IMR-90 (cell line): ENCODE measurements around the gene PLXNC1. TPM values are rescaled to one million over a fixed set of nuclear protein-coding genes. Genes with fewer than 3 reads are reported as not detected.

ENCODE experiments used
- ATAC-seq: fragments of 200-7000 bp; cut with Tn5 transposase; 2 replicates; pipeline ENCODE4 v1.9.1; 2020; ENCODE audit warnings: low read depth, mild to moderate bottlenecking, moderate library complexity
- BruUV-seq: library from RNA; stranded (reverse); fragments of 400-500 nt; replicated peaks from 2 replicates; lab custom pipeline; 2021; lab: Mats Ljungman, UMichigan
- CTCF ChIA-PET: fragments of 300-600 bp; formaldehyde crosslinking; extraction: SDS; loops from one replicate; lab custom pipeline; 2021; ENCODE audit warnings: antibody characterized with exemption; lab: Yijun Ruan, JAX
- POLR2A ChIA-PET: fragments of 300-600 bp; sonication (Branson Sonifier 250); formaldehyde crosslinking; loops from one replicate; lab custom pipeline; 2022; ENCODE audit warnings: antibody characterized with exemption; ENCODE audit not compliant: unreplicated experiment; lab: Charles Lee
- DNase-seq: peaks from one replicate; pipeline ENCODE4 v3.0.0; 2013
- H2AFZ ChIP-seq: replicated peaks from 2 replicates; pipeline ENCODE3; 2013; ENCODE audit warnings: low read length, mild to moderate bottlenecking; ENCODE audit not compliant: poor library complexity
- H2AK5ac ChIP-seq: 2 replicates; pipeline ENCODE4 v1.6.1; 2013; ENCODE audit warnings: low read depth, low read length, inconsistent platforms
- H2AK9ac ChIP-seq: replicated peaks from 2 replicates; pipeline ENCODE3; 2013; ENCODE audit warnings: mild to moderate bottlenecking, low read depth, low read length, moderate library complexity; ENCODE audit not compliant: poor library complexity
- H2BK120ac ChIP-seq: 2 replicates; pipeline ENCODE4 v1.6.1; 2013; ENCODE audit warnings: low read depth, low read length, inconsistent platforms
- H2BK15ac ChIP-seq: 3 replicates; pipeline ENCODE4 v1.6.1; 2013; ENCODE audit warnings: low read depth, low read length, inconsistent platforms
- H2BK20ac ChIP-seq: 2 replicates; pipeline ENCODE4 v1.6.1; 2013; ENCODE audit warnings: low read depth, mild to moderate bottlenecking, inconsistent platforms, low read length, moderate library complexity
- H2BK5ac ChIP-seq: 2 replicates; pipeline ENCODE4 v1.6.1; 2013; ENCODE audit warnings: mild to moderate bottlenecking, low read depth, low read length, inconsistent platforms; ENCODE audit not compliant: poor library complexity, severe bottlenecking
- H3K14ac ChIP-seq: replicated peaks from 2 replicates; pipeline ENCODE4 v1.6.1; 2013; ENCODE audit warnings: low read depth, low read length, inconsistent platforms
- H3K18ac ChIP-seq: 2 replicates; pipeline ENCODE4 v1.6.1; 2013; ENCODE audit warnings: low read depth, low read length, control low read depth
- H3K23ac ChIP-seq: 2 replicates; pipeline ENCODE4 v1.6.1; 2013; ENCODE audit warnings: low read depth, low read length, inconsistent platforms
- H3K27ac ChIP-seq: 2 replicates; pipeline ENCODE4 v1.5.1; 2013; ENCODE audit warnings: mild to moderate bottlenecking, control low read depth, low read length; ENCODE audit not compliant: insufficient read depth
- H3K27me3 ChIP-seq: 2 replicates; pipeline ENCODE4 v1.6.1; 2013; ENCODE audit warnings: low read length; ENCODE audit not compliant: control insufficient read depth, insufficient read depth
- H3K36me3 ChIP-seq: 2 replicates; pipeline ENCODE4 v1.6.1; 2013; ENCODE audit warnings: low read length, mixed read lengths; ENCODE audit not compliant: control insufficient read depth, insufficient read depth
- H3K4ac ChIP-seq: 2 replicates; pipeline ENCODE4 v1.6.1; 2013; ENCODE audit warnings: low read depth, low read length, inconsistent platforms
- H3K4me1 ChIP-seq: 2 replicates; pipeline ENCODE4 v1.6.1; 2013; ENCODE audit warnings: low read length, mixed read lengths; ENCODE audit not compliant: control insufficient read depth, insufficient read depth
- H3K4me2 ChIP-seq: 2 replicates; pipeline ENCODE4 v1.6.1; 2013; ENCODE audit warnings: low read depth, mild to moderate bottlenecking, control low read depth, low read length, moderate library complexity
- H3K4me3 ChIP-seq: 2 replicates; pipeline ENCODE4 v1.5.1; 2013; ENCODE audit warnings: low read depth, mild to moderate bottlenecking, control low read depth, low read length, moderate library complexity; ENCODE audit not compliant: insufficient read depth
- H3K56ac ChIP-seq: 2 replicates; pipeline ENCODE4 v1.6.1; 2013; ENCODE audit warnings: low read length, inconsistent platforms; ENCODE audit not compliant: insufficient read depth; ENCODE audit errors: extremely low read depth
- H3K79me1 ChIP-seq, 2 experiments: 2 replicates each; pipeline ENCODE4 v1.6.1; 2013; ENCODE audit warnings: low read length in 2 of 2, inconsistent platforms in 1 of 2, low read depth in 1 of 2
- H3K9ac ChIP-seq: 2 replicates; pipeline ENCODE4 v1.6.1; 2013; ENCODE audit warnings: low read depth, low read length, control low read depth
- H3K9me1 ChIP-seq: 2 replicates; pipeline ENCODE4 v1.6.1; 2013; ENCODE audit warnings: low read length, inconsistent platforms; ENCODE audit not compliant: insufficient read depth
- H3K9me3 ChIP-seq: 2 replicates; pipeline ENCODE4 v1.6.1; 2013; ENCODE audit warnings: low read length; ENCODE audit not compliant: control insufficient read depth, insufficient read depth
- H4K20me1 ChIP-seq: 2 replicates; pipeline ENCODE4 v1.6.1; 2013; ENCODE audit warnings: low read length, inconsistent platforms; ENCODE audit not compliant: insufficient read depth
- H4K5ac ChIP-seq: 2 replicates; pipeline ENCODE4 v1.6.1; 2013; ENCODE audit warnings: mild to moderate bottlenecking, low read depth, low read length, control low read depth
- H4K8ac ChIP-seq, 2 experiments: 2 replicates each; pipeline ENCODE4 v1.6.1; 2013; ENCODE audit warnings: low read depth in 2 of 2, low read length in 2 of 2, control low read depth in 1 of 2, inconsistent platforms in 1 of 2
- H4K91ac ChIP-seq: 2 replicates; pipeline ENCODE4 v1.6.1; 2013; ENCODE audit warnings: low read depth, low read length, inconsistent platforms; ENCODE audit not compliant: insufficient read depth
- BHLHE40 ChIP-seq: fragments of 150-350 bp; IDR thresholded peaks from 2 replicates; pipeline ENCODE4 v1.6.1; 2016; ENCODE audit warnings: mild to moderate bottlenecking, low read depth, low read length
- CHD1 ChIP-seq: IDR thresholded peaks from 2 replicates; pipeline ENCODE4 v1.6.1; 2012; ENCODE audit warnings: low read depth, low read length, improper control_type of control experiment
- CTCF ChIP-seq: conservative IDR thresholded peaks from 2 replicates; pipeline ENCODE4 v1.5.1; 2012; ENCODE audit warnings: mild to moderate bottlenecking, low read depth, low read length, improper control_type of control experiment
- ELK1 ChIP-seq: fragments of 150-350 bp; IDR thresholded peaks from 2 replicates; pipeline ENCODE4 v1.6.1; 2016; ENCODE audit warnings: low read depth, mild to moderate bottlenecking, low read length, moderate library complexity, borderline replicate concordance
- FOS ChIP-seq: fragments of 150-350 bp; IDR thresholded peaks from 2 replicates; pipeline ENCODE4 v1.6.1; 2016; ENCODE audit warnings: low read depth, low read length
- MAFK ChIP-seq: IDR thresholded peaks from 2 replicates; pipeline ENCODE4 v1.6.1; 2012; ENCODE audit warnings: low read depth, low read length, improper control_type of control experiment
- MAZ ChIP-seq: IDR thresholded peaks from 2 replicates; pipeline ENCODE4 v1.6.1; 2012; ENCODE audit warnings: low read depth, mild to moderate bottlenecking, low read length, improper control_type of control experiment, moderate library complexity, borderline replicate concordance
- MXI1 ChIP-seq: IDR thresholded peaks from 2 replicates; pipeline ENCODE4 v1.6.1; 2012; ENCODE audit warnings: low read depth, mild to moderate bottlenecking, low read length, moderate library complexity, borderline replicate concordance
- NFE2L2 ChIP-seq: fragments of 150-350 bp; IDR thresholded peaks from 2 replicates; pipeline ENCODE4 v1.6.1; 2016; ENCODE audit warnings: low read depth, mild to moderate bottlenecking, low read length
- POLR2A ChIP-seq: IDR thresholded peaks from 2 replicates; pipeline ENCODE4 v1.6.1; 2012; ENCODE audit warnings: mild to moderate bottlenecking, low read depth, low read length
- RAD21 ChIP-seq: IDR thresholded peaks from 2 replicates; pipeline ENCODE4 v1.6.1; 2012; ENCODE audit warnings: low read length, improper control_type of control experiment
- RCOR1 ChIP-seq: IDR thresholded peaks from 2 replicates; pipeline ENCODE4 v1.6.1; 2012; ENCODE audit warnings: mild to moderate bottlenecking, low read length, improper control_type of control experiment; ENCODE audit not compliant: insufficient replicate concordance
- SMC3 ChIP-seq: fragments of 150-350 bp; IDR thresholded peaks from 2 replicates; pipeline ENCODE4 v1.6.1; 2016; ENCODE audit warnings: low read depth, mild to moderate bottlenecking, antibody characterized with exemption, low read length, moderate library complexity
- USF2 ChIP-seq: fragments of 150-350 bp; IDR thresholded peaks from 2 replicates; pipeline ENCODE4 v1.6.1; 2017; ENCODE audit warnings: mild to moderate bottlenecking, antibody characterized with exemption, low read length, low read depth
- WGBS, 2 experiments: methylation state at CpG; one replicate each; pipeline versions ENCODE4 v1.1.5 to v1.1.7; 2013; ENCODE audit warnings: missing lambda C conversion rate in 2 of 2; ENCODE audit not compliant: insufficient read length in 1 of 2; ENCODE audit errors: extremely low coverage in 2 of 2; 5-methylcytosine and 5-hydroxymethylcytosine counted together
- dilution Hi-C: fragments of 300-500 bp; cut with HindIII; formaldehyde crosslinking; loops from one replicate; pipeline ENCODE4 v1.14.3; 2018; ENCODE audit warnings: low sequenced_read_pairs; ENCODE audit not compliant: unreplicated experiment
- in situ Hi-C: fragments of 300-500 bp; cut with MboI; formaldehyde crosslinking; loops from 3 replicates; pipeline ENCODE4 v1.14.3; 2019; ENCODE audit warnings: low sequenced_read_pairs, inconsistent platforms, mixed read lengths
- intact Hi-C: fragments of 100-400 bp; cut with micrococcal nuclease; formaldehyde crosslinking; loops from 2 replicates; pipeline ENCODE4 v1.10.0; 2022
- polyA plus RNA-seq, 3 experiments: library from polyadenylated mRNA; depleted of rRNA; stranded (reverse); fragments of >200 nt; gene quantifications; 2 replicates each; pipeline ENCODE4 v1.2.3, GENCODE V29; 2012; ENCODE audit warnings: low replicate concordance in 1 of 3
- total RNA-seq: library from RNA; depleted of rRNA; stranded (reverse); fragments of >200 nt; gene quantifications from 2 replicates; pipeline ENCODE4 v1.2.3, GENCODE V29; 2012

PLXNC1 gene
- total and polyA plus RNA-seq, 2 of the 4 experiments (the other 2 are of a cell fraction): 1.0 to 1.6 TPM

GRCh38 chr12:94285943-94286582 is 137.7 kb downstream of the PLXNC1 start:
- ATAC-seq: no peak
- no peaks in the 10 kb centered on the region for H3K9me3 ChIP-seq
- no peak overlapping the region for H2AFZ ChIP-seq
- no peak overlapping the region for H4K8ac ChIP-seq
- peaks cover 4% of the 10 kb centered on the region for H3K27me3 ChIP-seq
- peaks cover 9% of the 10 kb centered on the region for H3K9me1 ChIP-seq
- H4K91ac ChIP-seq: no peak overlapping the region
- no peak overlapping the region for H2AK5ac ChIP-seq
- no peak overlapping the region for H3K4ac ChIP-seq
- no peak overlapping the region for H2BK5ac ChIP-seq
- H2BK20ac ChIP-seq: no peak overlapping the region
- H3K14ac ChIP-seq: no peak overlapping the region
- no peaks in the 10 kb centered on the region for H3K79me1 ChIP-seq
- no peaks in the 10 kb centered on the region for H3K36me3 ChIP-seq
- H3K4me3 ChIP-seq: no peak overlapping the region
- H3K18ac ChIP-seq: no peak overlapping the region
- no peak overlapping the region for H3K56ac ChIP-seq
- H3K27ac ChIP-seq: no peak overlapping the region
- H3K23ac ChIP-seq: no peak overlapping the region
- in situ Hi-C loops: no loop called here
- ChIA-PET CTCF (no interaction called here), POLR2A (no interaction called here)
- WGBS, 2 experiments: 77% methylated on average over 3 of the region's 8 CpGs; no CpG with 5 or more reads in 1 of the 2 experiments
- dilution Hi-C loops: no loop called here
- TF ChIP-seq MAFK (no peak), POLR2A (no peak), MXI1 (no peak), CTCF (no peak), RAD21 (no peak), ELK1 (no peak), NFE2L2 (no peak), USF2 (no peak), MAZ (no peak), BHLHE40 (no peak), SMC3 (no peak), CHD1 (no peak), RCOR1 (no peak), FOS (no peak)
- H2BK15ac ChIP-seq: no peak overlapping the region
- DNase-seq: no peak
- H4K5ac ChIP-seq: no peak overlapping the region
- no peaks in the 10 kb centered on the region for H4K20me1 ChIP-seq
- no TSS peak for BruUV-seq
- H2AK9ac ChIP-seq: no peak overlapping the region
- peaks cover 13% of the 10 kb centered on the region for H3K4me1 ChIP-seq
- H3K4me2 ChIP-seq: no peak overlapping the region
- intact Hi-C loops: no loop called here
- H3K9ac ChIP-seq: no peak overlapping the region
- H2BK120ac ChIP-seq: no peak overlapping the region
